ENCODE measurements around the gene RALB. TPM values are rescaled to one million over a fixed set of nuclear protein-coding genes. Genes with fewer than 3 reads are reported as not detected.
"Not testable (repeated sequence)": the region's sequence is repeated elsewhere in the genome, so short reads cannot be mapped to it uniquely, and the experiment has no call there.

The RALB gene
- total RNA-seq, 1 donor from 2014 or later: 65.0 TPM

- DNase-seq (ENCODE audit: low spot score); H3K4me1 Mint-ChIP-seq (ENCODE audit: low read depth); H3K36me3 Mint-ChIP-seq (ENCODE audit: low read depth); H3K27ac Mint-ChIP-seq; H3K9me3 Mint-ChIP-seq; intact Hi-C loops (cut with micrococcal nuclease); H3K27me3 Mint-ChIP-seq (ENCODE audit: low read depth); H3K4me3 Mint-ChIP-seq (ENCODE audit: low read depth): not testable (repeated sequence)
Measured at GRCh38 chr2:120320887-120321556, 68.4 kb downstream of the RALB start.

DNA sequence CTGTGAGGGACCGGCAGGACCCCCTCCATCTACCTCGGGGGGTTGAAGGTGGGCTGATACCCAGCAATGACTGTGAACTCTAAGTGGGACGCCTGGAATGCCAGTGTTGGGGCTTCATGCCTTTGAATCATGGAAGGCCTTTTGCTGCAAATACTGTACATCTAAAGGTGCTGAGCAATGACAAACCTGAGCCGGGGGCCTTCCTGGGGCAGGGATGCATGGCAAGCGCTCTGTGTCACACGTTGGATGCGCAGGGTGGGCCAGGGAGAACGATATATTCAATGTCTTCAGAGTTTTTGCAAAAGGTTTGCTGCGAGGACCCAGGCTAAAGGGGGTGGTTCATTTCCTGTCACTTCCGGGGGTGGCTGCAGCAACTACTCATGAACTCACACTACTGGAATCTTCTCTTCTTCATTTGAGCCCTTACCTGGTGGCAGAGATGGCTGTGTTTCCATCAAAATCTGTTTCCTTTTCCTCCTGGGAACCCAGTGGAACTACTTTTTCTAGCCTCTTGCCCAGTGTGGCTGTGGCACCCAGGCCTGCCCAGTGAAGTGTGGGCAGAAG lies 69.2 kb downstream of the RALB start:
- DNase-seq (ENCODE audit: low spot score): no peak
- H3K36me3 Mint-ChIP-seq (ENCODE audit: low read depth): no peaks in the 10 kb centered on the region
- H3K27me3 Mint-ChIP-seq (ENCODE audit: low read depth): peaks cover 3% of the 10 kb centered on the region
- intact Hi-C loops (cut with micrococcal nuclease): no loop called here
- no peak overlapping the region for H3K4me3 Mint-ChIP-seq (ENCODE audit: low read depth)
- H3K4me1 Mint-ChIP-seq (ENCODE audit: low read depth): no peaks in the 10 kb centered on the region
- H3K27ac Mint-ChIP-seq: no peak overlapping the region
- H3K9me3 Mint-ChIP-seq: no peaks in the 10 kb centered on the region

DNA sequence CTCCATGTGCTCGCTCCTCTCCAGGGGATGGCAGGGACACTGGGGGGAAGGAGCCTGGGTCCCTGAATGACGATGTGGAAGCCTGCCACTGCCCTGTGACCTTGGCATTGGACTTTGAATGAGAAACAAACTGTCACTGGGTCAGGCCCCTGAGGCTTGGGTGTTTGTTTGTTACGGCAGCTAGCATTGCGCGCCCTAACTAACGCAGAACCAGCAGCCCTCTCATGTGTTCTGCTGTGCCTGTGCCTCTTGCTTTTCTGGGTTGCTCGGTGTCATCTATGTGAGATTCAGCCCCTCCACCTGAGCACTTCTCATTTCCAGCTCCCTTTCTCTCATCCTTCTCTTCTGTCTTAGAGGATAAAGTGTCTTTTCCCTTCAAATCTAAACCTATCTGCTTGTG lies 69.7 kb downstream of the RALB start:
- Mint-ChIP-seq H3K4me1 (ENCODE audit: low read depth) (no peaks in the 10 kb centered on the region), H3K27me3 (ENCODE audit: low read depth) (peaks cover 3% of the 10 kb centered on the region), H3K27ac (no peak overlapping the region), H3K9me3 (no peaks in the 10 kb centered on the region), H3K36me3 (ENCODE audit: low read depth) (no peaks in the 10 kb centered on the region), H3K4me3 (ENCODE audit: low read depth) (no peak overlapping the region)
- intact Hi-C loops (cut with micrococcal nuclease): no loop called here
- DNase-seq (ENCODE audit: low spot score): no peak

DNA sequence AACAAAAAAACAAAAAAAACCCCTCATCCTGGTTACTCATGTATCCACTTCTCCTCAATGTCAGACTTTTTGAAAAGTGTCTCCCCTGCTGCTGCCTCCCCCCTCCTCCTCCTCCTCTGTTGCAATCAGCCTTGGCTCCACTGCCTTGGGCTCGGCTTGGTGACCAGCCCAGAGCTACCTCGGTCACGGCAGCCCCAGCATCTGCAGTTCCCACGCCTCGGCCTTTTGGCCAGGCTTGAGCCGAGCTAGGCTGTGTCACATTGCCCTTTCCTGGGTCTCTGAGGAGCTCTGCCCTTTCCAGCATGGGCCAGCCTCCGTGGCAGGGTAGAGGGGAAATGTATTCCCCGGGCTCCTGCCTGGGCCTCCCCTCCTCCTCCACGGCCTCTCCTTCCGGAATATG lies 70.6 kb downstream of the RALB start:
- Mint-ChIP-seq H3K4me1 (ENCODE audit: low read depth) (no peaks in the 10 kb centered on the region), H3K9me3 (no peaks in the 10 kb centered on the region), H3K36me3 (ENCODE audit: low read depth) (no peaks in the 10 kb centered on the region), H3K27me3 (ENCODE audit: low read depth) (peaks cover 3% of the 10 kb centered on the region), H3K27ac (no peak overlapping the region), H3K4me3 (ENCODE audit: low read depth) (no peak overlapping the region)
- intact Hi-C loops (cut with micrococcal nuclease): no loop called here
- DNase-seq (ENCODE audit: low spot score): no peak

DNA sequence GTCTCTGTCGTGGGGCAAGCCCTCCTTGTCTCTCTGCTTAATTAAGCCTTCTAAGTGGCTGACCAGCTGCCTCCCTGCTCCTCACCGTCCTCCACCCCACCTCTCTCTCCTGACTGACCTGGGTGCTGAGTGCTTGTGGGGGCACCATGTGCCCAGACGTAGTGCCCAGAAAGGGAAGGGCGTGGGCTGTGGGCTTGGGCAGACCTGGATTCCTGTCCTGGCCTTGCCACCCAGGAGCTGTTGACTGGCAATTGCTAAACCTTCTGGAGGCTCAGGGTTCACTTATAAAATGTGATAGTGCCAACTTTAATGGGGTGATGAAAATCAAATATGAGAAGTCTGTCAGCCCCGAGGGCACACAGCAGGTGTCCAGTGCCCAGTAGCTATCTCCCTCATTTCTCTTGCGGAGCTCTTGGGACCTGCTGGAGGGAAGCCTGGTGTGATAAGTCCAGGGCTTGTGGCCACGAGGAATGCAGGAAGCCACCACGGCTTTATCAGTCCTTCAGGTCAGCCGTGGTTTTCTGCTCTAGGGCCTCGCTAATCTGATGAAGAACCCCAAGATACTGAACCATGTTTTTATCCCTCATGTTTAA lies 71.3 kb downstream of the RALB start:
- intact Hi-C loops (cut with micrococcal nuclease): no loop called here
- Mint-ChIP-seq H3K4me1 (ENCODE audit: low read depth) (no peaks in the 10 kb centered on the region), H3K4me3 (ENCODE audit: low read depth) (no peak overlapping the region), H3K36me3 (ENCODE audit: low read depth) (no peaks in the 10 kb centered on the region), H3K9me3 (no peaks in the 10 kb centered on the region), H3K27ac (no peak overlapping the region), H3K27me3 (ENCODE audit: low read depth) (peaks cover 4% of the 10 kb centered on the region)
- DNase-seq (ENCODE audit: low spot score): no peak

DNA sequence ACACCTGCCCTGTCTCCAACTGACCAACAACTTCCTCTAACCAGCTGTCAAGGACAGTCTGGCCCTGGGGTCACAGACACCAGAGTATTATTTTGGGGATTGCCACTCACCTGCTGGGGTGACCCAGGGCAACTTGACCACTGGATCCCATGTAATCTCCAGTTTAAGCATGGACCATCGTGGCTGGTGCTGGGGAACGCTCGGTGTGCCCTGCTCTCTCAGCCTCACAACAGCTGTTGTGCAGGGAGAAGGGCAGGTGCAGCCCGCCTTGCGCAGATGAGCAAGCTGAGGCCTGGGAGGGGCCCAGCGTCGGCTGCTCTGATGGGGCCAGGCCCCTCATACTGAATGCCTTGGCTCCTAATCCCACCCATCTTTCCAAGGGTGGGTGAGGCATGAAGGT lies 72.3 kb downstream of the RALB start:
- Mint-ChIP-seq H3K36me3 (ENCODE audit: low read depth) (no peaks in the 10 kb centered on the region), H3K27ac (no peak overlapping the region)

GRCh38 chr2:120326066-120326465 lies 73.4 kb downstream of the RALB start:
- intact Hi-C loops (cut with micrococcal nuclease): no loop called here
- Mint-ChIP-seq H3K27me3 (ENCODE audit: low read depth) (peaks cover 12% of the 10 kb centered on the region), H3K4me3 (ENCODE audit: low read depth) (no peak overlapping the region), H3K9me3 (no peaks in the 10 kb centered on the region), H3K27ac (no peak overlapping the region), H3K4me1 (ENCODE audit: low read depth) (no peaks in the 10 kb centered on the region), H3K36me3 (ENCODE audit: low read depth) (no peaks in the 10 kb centered on the region)
- no peak for DNase-seq (ENCODE audit: low spot score)

More for the DNA sequence above, 72.3 kb downstream of the RALB start:
- DNase-seq (ENCODE audit: low spot score): no peak
- Mint-ChIP-seq H3K4me1 (ENCODE audit: low read depth) (no peaks in the 10 kb centered on the region), H3K27me3 (ENCODE audit: low read depth) (peaks cover 6% of the 10 kb centered on the region), H3K4me3 (ENCODE audit: low read depth) (no peak overlapping the region), H3K9me3 (no peaks in the 10 kb centered on the region)
- intact Hi-C loops (cut with micrococcal nuclease): no loop called here

DNA sequence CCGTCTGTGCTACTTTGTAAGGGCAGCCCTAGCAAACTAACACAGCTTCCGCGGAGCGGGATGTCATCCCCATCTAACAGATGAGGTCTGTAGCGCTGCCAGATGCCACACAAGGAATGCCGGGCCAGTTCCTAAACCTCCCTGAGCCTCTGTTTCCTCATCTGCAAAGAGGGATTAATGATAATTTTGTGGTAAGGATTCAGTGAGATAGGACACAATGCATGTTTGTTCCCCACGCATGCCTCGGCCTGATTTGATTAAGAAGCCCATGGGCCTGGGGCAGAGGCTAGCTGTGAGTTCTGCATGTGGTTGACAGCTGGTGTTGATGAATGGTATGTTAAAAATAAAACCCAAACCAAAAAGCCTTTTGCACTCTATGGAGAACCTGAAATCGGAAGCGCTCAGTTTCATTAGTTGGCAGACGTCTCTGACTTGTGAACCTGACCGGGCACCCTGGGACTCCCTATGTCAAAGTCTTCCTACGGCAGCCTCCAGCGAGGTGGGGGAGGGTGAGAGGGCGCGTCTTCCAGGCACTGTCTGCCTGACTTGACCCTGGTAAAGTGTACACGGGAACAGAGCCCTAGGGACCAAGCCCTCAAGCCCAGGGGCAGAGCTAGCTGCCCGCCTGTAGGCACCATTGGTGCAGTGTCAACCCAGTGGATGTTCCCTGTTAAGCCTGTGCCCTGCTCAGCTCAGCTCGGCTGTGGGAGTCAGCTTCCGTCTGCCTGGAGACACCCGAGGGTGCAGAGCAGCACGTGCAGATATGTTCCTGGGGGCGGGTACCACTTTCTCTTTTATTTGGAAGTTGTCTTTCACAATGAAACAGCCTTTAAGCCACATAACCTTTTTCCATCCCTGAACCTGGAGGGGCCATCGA lies 78.5 kb downstream of the RALB start:
- no peak overlapping the region for H3K4me3 Mint-ChIP-seq (ENCODE audit: low read depth)
- no peaks in the 10 kb centered on the region for H3K36me3 Mint-ChIP-seq (ENCODE audit: low read depth)
- H3K4me1 Mint-ChIP-seq (ENCODE audit: low read depth): no peaks in the 10 kb centered on the region
- intact Hi-C loops (cut with micrococcal nuclease): no loop called here
- H3K9me3 Mint-ChIP-seq: no peaks in the 10 kb centered on the region
- no peak for DNase-seq (ENCODE audit: low spot score)
- H3K27ac Mint-ChIP-seq: no peak overlapping the region
- H3K27me3 Mint-ChIP-seq (ENCODE audit: low read depth): peaks cover 40% of the 10 kb centered on the region

GRCh38 chr2:120331903-120332302 lies 79.3 kb downstream of the RALB start:
- Mint-ChIP-seq H3K27ac (no peak overlapping the region), H3K4me3 (ENCODE audit: low read depth) (no peak overlapping the region), H3K9me3 (no peaks in the 10 kb centered on the region), H3K27me3 (ENCODE audit: low read depth) (peaks cover 43% of the 10 kb centered on the region), H3K4me1 (ENCODE audit: low read depth) (no peaks in the 10 kb centered on the region), H3K36me3 (ENCODE audit: low read depth) (no peaks in the 10 kb centered on the region)
- DNase-seq (ENCODE audit: low spot score): no peak
- intact Hi-C loops (cut with micrococcal nuclease): no loop called here

DNA sequence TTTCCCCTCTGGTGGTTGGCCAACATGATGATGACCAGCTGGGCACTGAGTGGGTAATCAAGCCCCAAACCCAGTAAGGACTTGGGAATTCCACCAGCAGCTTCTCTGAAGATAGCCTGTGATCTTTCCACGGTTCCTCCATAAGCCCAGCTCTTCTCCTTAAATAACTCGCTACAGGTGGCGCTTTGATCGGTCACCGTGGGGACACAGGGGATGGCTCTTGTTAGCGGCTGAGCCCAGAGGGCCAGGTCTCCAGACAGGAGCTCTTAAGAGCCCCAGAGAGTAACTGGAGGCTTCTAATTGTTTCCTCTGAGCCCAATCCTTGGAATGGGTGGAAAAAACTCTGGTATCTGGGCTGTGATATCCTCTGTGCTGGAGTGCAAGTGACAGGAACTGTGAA lies 79.7 kb downstream of the RALB start:
- DNase-seq (ENCODE audit: low spot score): no peak
- no peaks in the 10 kb centered on the region for H3K9me3 Mint-ChIP-seq
- no peaks in the 10 kb centered on the region for H3K4me1 Mint-ChIP-seq (ENCODE audit: low read depth)
- peaks cover 45% of the 10 kb centered on the region for H3K27me3 Mint-ChIP-seq (ENCODE audit: low read depth)
- no peak overlapping the region for H3K4me3 Mint-ChIP-seq (ENCODE audit: low read depth)
- intact Hi-C loops (cut with micrococcal nuclease): no loop called here
- no peak overlapping the region for H3K27ac Mint-ChIP-seq
- H3K36me3 Mint-ChIP-seq (ENCODE audit: low read depth): no peaks in the 10 kb centered on the region

GRCh38 chr2:120334068-120334467 lies 81.4 kb downstream of the RALB start:
- peaks cover 52% of the 10 kb centered on the region for H3K27me3 Mint-ChIP-seq (ENCODE audit: low read depth)
- H3K4me3 Mint-ChIP-seq (ENCODE audit: low read depth): no peak overlapping the region
- H3K9me3 Mint-ChIP-seq: no peaks in the 10 kb centered on the region
- DNase-seq (ENCODE audit: low spot score): no peak
- H3K36me3 Mint-ChIP-seq (ENCODE audit: low read depth): no peaks in the 10 kb centered on the region
- H3K4me1 Mint-ChIP-seq (ENCODE audit: low read depth): no peaks in the 10 kb centered on the region
- H3K27ac Mint-ChIP-seq: no peak overlapping the region
- intact Hi-C loops (cut with micrococcal nuclease): no loop called here

- Mint-ChIP-seq H3K4me1 (ENCODE audit: low read depth) (no peaks in the 10 kb centered on the region), H3K9me3 (no peaks in the 10 kb centered on the region), H3K36me3 (ENCODE audit: low read depth) (no peaks in the 10 kb centered on the region), H3K27me3 (ENCODE audit: low read depth) (peaks cover 53% of the 10 kb centered on the region), H3K27ac (no peak overlapping the region), H3K4me3 (ENCODE audit: low read depth) (no peak overlapping the region)
- intact Hi-C loops (cut with micrococcal nuclease): no loop called here
- no peak for DNase-seq (ENCODE audit: low spot score)
Measured at GRCh38 chr2:120336749-120337148, 84.1 kb downstream of the RALB start.

- Mint-ChIP-seq H3K36me3 (ENCODE audit: low read depth) (no peaks in the 10 kb centered on the region), H3K9me3 (no peaks in the 10 kb centered on the region), H3K4me3 (ENCODE audit: low read depth) (no peak overlapping the region), H3K4me1 (ENCODE audit: low read depth) (peaks cover 2% of the 10 kb centered on the region), H3K27me3 (ENCODE audit: low read depth) (peaks cover 56% of the 10 kb centered on the region), H3K27ac (no peak overlapping the region)
- DNase-seq (ENCODE audit: low spot score): no peak
- intact Hi-C loops (cut with micrococcal nuclease): no loop called here
Measured at GRCh38 chr2:120338015-120338414, 85.4 kb downstream of the RALB start.
